Measurements from ENCODE around the gene PRPS1L1.
A peak's percentile ranks its signal among the peaks of the same experiment; 100 is the strongest.

PRPS1L1 gene

DNA sequence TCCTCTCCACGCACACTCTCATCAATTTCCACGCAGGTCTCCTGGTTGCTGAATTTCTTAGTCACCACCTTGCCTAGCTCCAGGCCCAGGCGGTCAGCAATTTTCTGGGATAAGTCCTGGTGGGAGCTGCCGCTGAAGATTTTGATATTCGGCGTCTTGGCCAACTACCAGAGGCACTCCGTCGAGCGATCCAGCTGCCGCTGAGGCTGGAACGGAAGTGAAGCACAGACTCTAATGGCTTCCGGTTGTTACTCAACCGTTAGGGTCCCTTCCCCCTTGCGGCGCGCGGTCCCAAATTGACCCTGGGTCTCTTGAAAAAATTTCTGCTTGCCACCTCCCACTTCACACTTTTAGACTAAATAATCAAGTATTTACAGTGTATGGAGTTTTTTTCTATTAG is at the start of gene PRPS1L1:
Gene PRPS1L1, minus strand, starts transcription at position 219 of the 400 bp plus-strand sequence.
- DNase-seq, result no peak

GRCh38 chr7:18076461-18076860 is 48.8 kb upstream of the PRPS1L1 start:
- no peak for DNase-seq

- no peak for DNase-seq
Measured at GRCh38 chr7:18068745-18069144, 41.1 kb upstream of the PRPS1L1 start.

DNA sequence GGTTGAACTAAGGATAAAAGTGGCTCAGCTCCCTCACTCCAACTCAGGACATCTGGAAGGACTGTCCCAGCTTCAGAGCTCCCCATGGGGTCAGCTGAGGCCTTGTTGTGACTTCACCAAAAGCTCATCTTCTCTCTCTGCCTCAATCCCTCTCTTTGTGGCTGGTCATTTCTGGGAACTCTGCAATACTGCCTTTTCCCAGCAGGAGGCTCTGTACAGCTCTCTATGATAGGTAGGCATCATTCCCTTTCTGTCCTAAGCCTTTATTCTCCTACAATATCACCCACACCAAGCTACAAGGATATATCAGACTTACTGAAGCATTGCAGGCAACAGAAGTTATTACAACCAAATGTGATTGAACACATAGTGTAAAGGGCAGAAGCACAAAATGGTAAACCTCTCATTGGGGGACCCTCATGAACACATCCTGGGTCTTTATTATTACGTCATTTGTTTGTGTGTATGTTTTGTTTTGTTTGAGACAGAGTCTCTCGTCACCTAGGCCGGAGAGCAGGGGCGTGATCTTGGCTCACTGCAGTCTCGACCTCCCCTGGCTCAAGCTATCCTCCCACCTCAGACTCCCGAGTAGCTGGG is 36.7 kb upstream of the PRPS1L1 start:
- DNase-seq, result peak; percentile 61 to 73 (median 62)

- DNase-seq, result no peak
Measured at GRCh38 chr7:18063149-18063901, 35.7 kb upstream of the PRPS1L1 start.

GRCh38 chr7:18059171-18059570 is 31.5 kb upstream of the PRPS1L1 start:
- no peak for DNase-seq

- DNase-seq, result no peak
Measured at GRCh38 chr7:18053941-18054340, 26.3 kb upstream of the PRPS1L1 start.

DNA sequence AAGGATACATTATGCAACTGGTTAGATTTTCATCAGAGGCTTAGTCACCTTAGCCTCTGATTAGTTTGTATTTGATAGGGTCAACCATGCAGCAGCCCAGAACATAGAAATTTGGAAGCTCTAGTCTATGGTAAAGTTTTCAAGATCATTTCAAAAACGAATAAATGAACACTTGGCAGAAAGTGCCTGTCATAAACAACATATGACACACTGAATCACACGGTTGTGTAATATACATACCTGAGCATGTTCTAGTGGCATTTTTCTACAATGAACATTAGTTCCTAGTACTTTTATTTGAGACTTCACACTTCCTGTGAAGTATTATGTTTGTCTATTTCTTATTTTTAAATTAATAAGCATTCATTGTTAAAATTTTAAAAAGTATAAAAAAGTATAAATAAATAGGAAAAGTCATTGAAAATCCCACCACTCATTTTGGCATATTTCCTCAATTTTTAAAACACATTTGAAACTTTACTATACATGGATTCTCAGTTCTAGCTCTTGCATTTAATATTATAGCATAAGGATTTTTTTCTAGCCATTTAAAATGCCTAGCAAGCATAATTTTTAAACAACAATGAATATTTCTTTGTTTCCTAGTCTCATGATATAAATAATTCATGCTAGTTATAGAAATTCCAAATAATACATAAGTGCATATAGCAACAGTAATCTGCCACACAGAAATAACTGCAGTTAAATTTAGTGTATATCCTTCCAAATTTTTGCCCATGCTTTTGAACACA is 25.7 kb upstream of the PRPS1L1 start:
- peak in 1 of 3 donors; percentile 6 for DNase-seq

- DNase-seq, result no peak
Measured at GRCh38 chr7:18049262-18049661, 21.6 kb upstream of the PRPS1L1 start.

DNA sequence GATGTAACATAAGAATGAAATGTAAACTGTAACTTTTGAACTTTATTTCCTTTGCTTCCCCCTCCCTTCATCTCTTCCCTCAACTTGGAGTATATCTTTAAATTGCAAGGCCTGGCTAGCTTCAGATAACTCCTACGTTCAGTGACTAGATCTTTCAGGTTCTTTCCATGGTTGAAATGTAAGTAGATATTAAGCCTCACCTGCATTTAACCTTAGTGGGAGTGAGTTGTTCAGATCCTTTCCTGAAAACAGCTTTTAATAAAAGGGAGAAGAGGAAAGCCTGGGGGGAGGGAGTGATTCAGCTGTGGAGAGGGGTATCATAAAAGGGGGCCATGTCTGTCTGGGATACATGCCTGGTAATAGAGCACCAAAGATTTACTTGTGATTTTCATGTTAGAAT is 19.0 kb upstream of the PRPS1L1 start:
- DNase-seq, result no peak

- DNase-seq, result no peak
Measured at GRCh38 chr7:18045171-18045570, 17.5 kb upstream of the PRPS1L1 start.

DNA sequence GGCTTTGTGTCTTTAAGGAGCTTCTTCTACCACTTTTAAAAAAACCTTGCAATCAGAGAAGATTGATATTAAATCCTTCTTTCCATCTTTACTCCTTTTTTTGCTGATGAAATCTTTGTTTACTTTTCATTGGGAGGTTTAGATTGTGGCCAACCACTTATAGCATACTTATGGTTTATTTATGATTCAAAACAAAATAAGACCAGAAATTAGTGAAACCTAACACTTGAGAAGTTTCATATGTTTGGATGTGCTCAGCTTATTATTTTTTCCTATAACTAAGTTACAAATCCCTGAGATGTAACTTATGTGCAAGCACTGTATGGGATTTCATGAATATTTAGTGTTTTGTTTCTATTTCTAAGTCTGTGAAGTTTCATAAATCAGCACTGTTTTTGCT is 13.5 kb upstream of the PRPS1L1 start:
- no peak for DNase-seq

DNA sequence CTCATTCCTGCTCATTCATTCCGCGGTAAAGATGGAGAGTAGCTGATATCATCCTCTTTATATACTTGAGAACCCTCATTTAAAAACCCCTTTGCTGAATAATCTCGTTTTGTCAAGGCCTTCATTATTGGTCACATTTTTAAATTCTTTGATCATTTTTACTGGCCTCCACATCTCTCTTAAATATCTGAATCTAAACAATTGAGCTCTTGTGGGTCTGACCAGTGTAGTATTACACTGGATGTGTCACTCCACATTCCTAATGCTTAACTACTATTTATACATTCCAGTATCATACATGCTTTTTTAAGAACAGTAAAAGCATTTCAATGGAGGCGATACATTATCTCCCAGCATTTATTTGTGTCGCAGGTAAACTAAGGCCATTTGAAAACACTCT is 12.6 kb upstream of the PRPS1L1 start:
- DNase-seq, result no peak

- DNase-seq, result no peak
Measured at GRCh38 chr7:18038382-18038781, 10.7 kb upstream of the PRPS1L1 start.

DNA sequence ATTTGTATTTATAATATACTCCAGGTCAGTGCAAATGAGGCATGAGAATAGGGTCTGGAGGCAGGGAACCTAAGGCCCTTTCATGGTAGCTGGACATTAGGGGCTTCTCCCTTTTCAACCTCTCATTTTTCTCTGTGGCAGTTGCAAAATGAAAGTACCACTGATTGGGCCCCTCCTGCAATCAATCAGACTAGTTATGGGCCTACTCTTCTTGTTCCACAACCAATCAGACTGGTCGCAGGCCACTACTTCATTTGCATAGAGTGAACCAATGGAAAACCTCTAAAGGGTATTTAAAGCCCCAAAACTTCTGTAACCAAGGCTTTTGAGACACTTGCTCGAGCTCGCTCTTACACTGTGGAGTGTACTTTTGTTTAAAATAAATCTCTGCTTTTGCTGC is 10.0 kb upstream of the PRPS1L1 start:
- no peak for DNase-seq

GRCh38 chr7:18036783-18037182 is 9.1 kb upstream of the PRPS1L1 start:
- DNase-seq, result no peak

DNA sequence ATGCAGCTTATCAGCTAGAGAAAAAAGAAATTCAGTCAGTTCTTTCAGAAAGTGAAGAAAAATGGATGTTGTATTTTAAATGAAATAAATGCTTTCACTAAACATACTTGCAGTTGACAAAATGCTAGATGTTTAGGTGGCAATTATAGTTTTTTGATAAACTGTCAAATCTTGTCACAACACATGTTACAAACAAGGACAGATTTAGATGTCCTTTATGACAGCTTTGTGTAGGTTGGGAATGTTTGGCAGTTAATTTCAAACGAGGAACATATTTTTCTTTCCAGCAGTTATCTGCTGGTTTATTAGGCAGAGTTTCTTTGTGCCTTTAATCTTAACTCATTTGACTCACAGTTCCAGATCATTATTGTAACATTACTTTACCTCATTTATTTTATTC is 3.1 kb upstream of the PRPS1L1 start:
- no peak for DNase-seq

GRCh38 chr7:18020138-18020715 is 7.4 kb downstream of the PRPS1L1 start:
- DNase-seq, result peak in 2 of 3 donors; percentile 8 to 37

- DNase-seq, result peak; percentile 17 to 58 (median 49)
Measured at GRCh38 chr7:18019555-18019954, 8.1 kb downstream of the PRPS1L1 start.

- DNase-seq, result peak; percentile 41 to 66 (median 61)
Measured at GRCh38 chr7:18018296-18019215, 9.1 kb downstream of the PRPS1L1 start.

DNA sequence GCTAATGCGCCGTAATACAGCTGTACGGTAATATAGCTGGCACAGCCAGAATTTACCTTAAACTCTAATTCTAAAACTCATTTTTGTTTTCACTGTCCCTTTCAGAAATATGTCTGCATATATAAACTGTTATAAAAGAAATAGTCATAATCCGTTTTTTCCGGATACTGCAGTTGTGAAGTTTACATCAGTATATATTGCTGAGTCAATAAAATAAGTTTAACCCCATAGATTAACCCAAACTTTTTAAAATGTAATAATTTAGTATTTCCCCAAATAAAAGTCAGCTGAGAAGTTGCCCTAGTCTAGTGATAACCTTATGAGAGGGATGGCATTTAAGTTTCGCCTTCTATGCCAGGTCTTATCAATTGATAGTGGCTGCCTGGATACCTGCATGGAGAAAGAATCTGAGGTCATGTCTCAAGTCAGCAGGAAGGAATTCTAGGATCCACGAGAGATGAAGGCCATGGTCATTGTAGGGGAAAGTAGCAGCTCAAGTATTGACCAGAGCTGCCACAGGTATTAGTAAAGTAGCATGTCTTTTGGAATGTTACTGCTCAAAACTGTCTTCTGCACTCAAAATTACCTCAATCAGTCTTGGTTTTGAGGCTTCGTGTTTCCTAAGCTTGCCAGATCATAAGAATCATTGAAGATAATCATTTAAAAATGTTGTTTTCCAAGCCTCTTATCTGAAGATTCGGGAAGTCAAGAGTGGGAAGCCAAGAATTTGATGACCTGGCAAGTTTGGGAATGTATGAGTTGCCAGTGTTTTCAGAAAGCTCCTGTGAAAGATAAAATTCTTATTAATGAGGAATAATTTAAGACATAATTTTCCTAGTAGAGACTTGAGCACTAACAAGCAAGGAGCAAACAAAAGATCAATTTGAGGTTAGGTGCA is 10.8 kb downstream of the PRPS1L1 start:
- DNase-seq, result no peak

All from suppressor macrophage treated with lipopolysaccharide for 1 hour (primary cell).